ENCODE data around the gene MRPS22. TPM values are rescaled to one million over a fixed set of nuclear protein-coding genes. Genes with fewer than 3 reads are reported as not detected.

MRPS22 gene
- total and polyA plus RNA-seq, 2 of the 13 experiments (the other 11 are each of a cell fraction or from before 2014, with no cell fraction given) = 52.7 to 113 TPM

- peak; percentile 92; the same call in 1 of the 2 replicates for TF ChIP-seq THAP9 (CRISPR knock-in tag; IDR thresholded peaks at IDR 0.05; ENCODE audit: borderline replicate concordance)
- no peak for TF ChIP-seq FOXK2 (IDR thresholded peaks at IDR 0.05)
- no peak for TF ChIP-seq SRSF1 (optimal IDR thresholded peaks at IDR 0.05; ENCODE audit: low read depth, low read length)
- peak; percentile 52 for TF ChIP-seq SALL1 (CRISPR knock-in tag; IDR thresholded peaks at IDR 0.05)
- TF ChIP-seq KAT8 (CRISPR knock-in tag; IDR thresholded peaks at IDR 0.05) = peak; percentile 84
- no peak for TF ChIP-seq MNT (IDR thresholded peaks at IDR 0.05)
- TF ChIP-seq ZNF562 (CRISPR knock-in tag; IDR thresholded peaks at IDR 0.05; ENCODE audit: borderline replicate concordance) = no peak
- no peak for TF ChIP-seq KIAA2018 (CRISPR knock-in tag; IDR thresholded peaks at IDR 0.05; ENCODE audit: borderline replicate concordance)
- no peak for TF ChIP-seq TRIM24 (CRISPR knock-in tag; IDR thresholded peaks at IDR 0.05)
- no peak for TF ChIP-seq SMYD3 (CRISPR knock-in tag; IDR thresholded peaks at IDR 0.05)
- no peak for TF ChIP-seq MYNN (CRISPR knock-in tag; IDR thresholded peaks at IDR 0.05; ENCODE audit: low read depth)
- TF ChIP-seq ZNF878 (CRISPR knock-in tag; IDR thresholded peaks at IDR 0.05) = no peak
These were observed at the start of gene MRPS22 (continued) for GRCh38 chr3:139343895-139344856.

Data from HepG2 (cell line).